Suprapubic skin (tissue), 4 donors: ENCODE data around the gene GET3. TPM values are rescaled to one million over a fixed set of nuclear protein-coding genes. Genes with fewer than 3 reads are reported as not detected.

Experiments
- DNase-seq, 2 donors: peaks; one replicate each; pipeline ENCODE4 v3.0.0-alpha.2; 2019; ENCODE audit warnings: low spot score in 2 of 2
- H3K27ac ChIP-seq: fragments of 200-600 bp; sonication (generic); one replicate; pipeline ENCODE4 v1.5.1; 2019
- H3K27me3 ChIP-seq: fragments of 200-600 bp; sonication (generic); one replicate; pipeline ENCODE4 v1.5.1; 2019
- H3K36me3 ChIP-seq: fragments of 200-600 bp; sonication (generic); one replicate; pipeline ENCODE4 v1.5.1; 2019
- H3K4me1 ChIP-seq: fragments of 200-600 bp; sonication (generic); one replicate; pipeline ENCODE4 v1.5.1; 2019
- H3K4me3 ChIP-seq: fragments of 200-600 bp; sonication (generic); one replicate; pipeline ENCODE4 v1.5.1; 2019; ENCODE audit warnings: mild to moderate bottlenecking
- H3K9me3 ChIP-seq: fragments of 200-600 bp; sonication (generic); one replicate; pipeline ENCODE4 v1.5.1; 2019
- EP300 ChIP-seq: sonication (generic); formaldehyde crosslinking; IDR thresholded peaks from one replicate; pipeline ENCODE4 v1.6.1; 2017; ENCODE audit warnings: antibody characterized with exemption
- POLR2A ChIP-seq, 2 donors: fragments of 450-650 bp; IDR thresholded peaks; one replicate each; pipeline ENCODE4 v1.6.1; 2017; ENCODE audit warnings: antibody characterized with exemption in 2 of 2, mild to moderate bottlenecking in 2 of 2, moderate library complexity in 2 of 2
- POLR2AphosphoS5 ChIP-seq, 3 donors: sonication (generic); formaldehyde crosslinking; IDR thresholded peaks; one replicate each; pipeline ENCODE4 v1.6.1; 2017; ENCODE audit warnings: antibody characterized with exemption in 3 of 3
- WGBS: methylation state at CpG from one replicate; pipeline ENCODE4 v1.1.5; 2018; 5-methylcytosine and 5-hydroxymethylcytosine counted together
- total RNA-seq, 4 donors: library from RNA; depleted of rRNA; stranded (reverse); fragments of >200 nt; gene quantifications; one replicate each; pipeline ENCODE4 v1.1.0, GENCODE V29; 2016
- TF ChIP-seq, protein P1 (sequence below), 2 donors: fragments of 200-600 bp in 1 of 2; fragments of 450-650 bp in 1 of 2; sonication (generic) in 1 of 2; IDR thresholded peaks; one replicate each; pipeline ENCODE4 v1.5.1; 2016 to 2019; ENCODE audit warnings: antibody characterized with exemption in 2 of 2, mild to moderate bottlenecking in 1 of 2, moderate library complexity in 1 of 2

Gene GET3
- total RNA-seq, 4 donors from 2014 or later, result 26.2 to 63.6 (median 56.9) TPM

GRCh38 chr19:12698138-12698537 lies 39.2 kb upstream of the GET3 start:
- Histone ChIP-seq H3K27ac (no peak overlapping the region), H3K4me1 (peaks cover 22% of the 10 kb centered on the region), H3K27me3 (no peaks in the 10 kb centered on the region), H3K4me3 (no peak overlapping the region), H3K36me3 (peaks cover 40% of the 10 kb centered on the region), H3K9me3 (no peaks in the 10 kb centered on the region)
- TF ChIP-seq, protein P1, sequence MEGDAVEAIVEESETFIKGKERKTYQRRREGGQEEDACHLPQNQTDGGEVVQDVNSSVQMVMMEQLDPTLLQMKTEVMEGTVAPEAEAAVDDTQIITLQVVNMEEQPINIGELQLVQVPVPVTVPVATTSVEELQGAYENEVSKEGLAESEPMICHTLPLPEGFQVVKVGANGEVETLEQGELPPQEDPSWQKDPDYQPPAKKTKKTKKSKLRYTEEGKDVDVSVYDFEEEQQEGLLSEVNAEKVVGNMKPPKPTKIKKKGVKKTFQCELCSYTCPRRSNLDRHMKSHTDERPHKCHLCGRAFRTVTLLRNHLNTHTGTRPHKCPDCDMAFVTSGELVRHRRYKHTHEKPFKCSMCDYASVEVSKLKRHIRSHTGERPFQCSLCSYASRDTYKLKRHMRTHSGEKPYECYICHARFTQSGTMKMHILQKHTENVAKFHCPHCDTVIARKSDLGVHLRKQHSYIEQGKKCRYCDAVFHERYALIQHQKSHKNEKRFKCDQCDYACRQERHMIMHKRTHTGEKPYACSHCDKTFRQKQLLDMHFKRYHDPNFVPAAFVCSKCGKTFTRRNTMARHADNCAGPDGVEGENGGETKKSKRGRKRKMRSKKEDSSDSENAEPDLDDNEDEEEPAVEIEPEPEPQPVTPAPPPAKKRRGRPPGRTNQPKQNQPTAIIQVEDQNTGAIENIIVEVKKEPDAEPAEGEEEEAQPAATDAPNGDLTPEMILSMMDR (IDR thresholded peaks at IDR 0.05), result no peak
- TF ChIP-seq POLR2A (IDR thresholded peaks at IDR 0.05), result no peak
- TF ChIP-seq POLR2AphosphoS5 (IDR thresholded peaks at IDR 0.05), result no peak
- TF ChIP-seq EP300, result no peak
- WGBS, result 83% methylated on average over 6 of the region's 6 CpGs
- DNase-seq, result no peak

DNA sequence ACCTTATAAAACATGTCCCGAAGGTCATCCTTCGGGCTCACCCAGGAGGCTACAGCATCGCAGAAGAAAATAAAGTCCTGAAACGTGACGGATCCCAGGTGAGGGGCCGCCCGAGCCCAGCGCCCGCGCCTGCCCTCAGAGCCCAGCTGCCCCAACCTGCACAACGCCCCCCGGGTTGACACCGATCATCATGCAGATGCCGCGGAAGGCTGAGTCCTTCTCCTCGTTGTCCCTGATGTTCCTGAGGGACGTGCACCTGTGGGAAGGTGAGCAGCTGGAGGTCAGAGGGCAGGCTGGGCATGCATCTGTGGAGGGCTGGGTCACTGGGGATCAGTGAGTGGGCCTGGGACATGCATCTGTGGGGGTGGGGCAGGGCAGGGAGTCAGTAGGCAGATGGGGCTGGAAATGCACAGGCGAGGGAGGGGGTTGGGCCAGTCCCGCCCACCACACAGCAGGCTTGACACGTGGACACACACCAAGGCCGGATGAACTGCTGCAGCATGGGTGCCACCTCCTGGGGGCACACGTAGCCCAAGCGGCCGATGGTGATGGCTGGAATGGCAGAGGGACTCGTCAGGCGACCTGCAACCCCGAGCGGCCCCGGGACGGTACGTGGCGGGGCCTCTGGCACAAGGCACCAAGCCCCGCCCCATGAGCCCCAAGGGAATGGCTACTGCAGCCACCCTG lies 35.6 kb upstream of the GET3 start:
- WGBS, result 84% methylated on average over 22 of the region's 33 CpGs
- Histone ChIP-seq H3K4me3 (no peak overlapping the region), H3K36me3 (peaks cover 76% of the 10 kb centered on the region), H3K4me1 (peaks cover 6% of the 10 kb centered on the region), H3K27ac (no peak overlapping the region), H3K27me3 (no peaks in the 10 kb centered on the region), H3K9me3 (no peaks in the 10 kb centered on the region)
- DNase-seq, result peak in 1 of 2 donors; percentile 61
- TF ChIP-seq, protein P1 (IDR thresholded peaks at IDR 0.05), result no peak
- TF ChIP-seq POLR2AphosphoS5 (IDR thresholded peaks at IDR 0.05), result no peak
- no peak for TF ChIP-seq EP300
- TF ChIP-seq POLR2A (IDR thresholded peaks at IDR 0.05), result no peak

GRCh38 chr19:12703046-12703445 lies 34.3 kb upstream of the GET3 start:
- Histone ChIP-seq H3K9me3 (no peaks in the 10 kb centered on the region), H3K4me1 (no peaks in the 10 kb centered on the region), H3K27ac (no peak overlapping the region), H3K36me3 (peaks cover 89% of the 10 kb centered on the region), H3K27me3 (no peaks in the 10 kb centered on the region), H3K4me3 (no peak overlapping the region)
- TF ChIP-seq POLR2AphosphoS5 (IDR thresholded peaks at IDR 0.05), result no peak
- TF ChIP-seq POLR2A (IDR thresholded peaks at IDR 0.05), result no peak
- TF ChIP-seq EP300, result no peak
- TF ChIP-seq, protein P1 (IDR thresholded peaks at IDR 0.05), result no peak
- WGBS, result 64% methylated on average over 9 of the region's 9 CpGs
- no peak for DNase-seq

DNA sequence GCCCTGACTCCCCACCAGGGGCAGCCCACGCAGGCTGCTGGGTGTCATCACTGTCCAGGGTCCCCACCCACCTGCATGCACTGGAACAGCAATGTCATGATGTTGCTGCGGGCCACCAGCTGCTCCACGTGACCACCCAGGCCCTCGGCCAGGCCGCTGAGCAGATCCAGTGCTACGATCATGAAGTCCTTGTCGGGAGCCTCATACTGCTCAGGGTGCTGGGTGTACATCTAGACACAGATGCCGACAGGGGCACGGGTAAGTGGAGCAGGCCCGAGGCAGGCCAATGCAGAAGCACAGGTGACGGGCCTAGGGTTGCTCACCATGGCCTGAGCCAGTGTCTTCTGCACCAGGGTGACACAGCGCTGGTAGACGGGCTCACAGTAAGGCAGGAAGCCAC lies 32.1 kb upstream of the GET3 start:
- TF ChIP-seq EP300, result no peak
- TF ChIP-seq POLR2A (IDR thresholded peaks at IDR 0.05), result no peak
- no peak for TF ChIP-seq POLR2AphosphoS5 (IDR thresholded peaks at IDR 0.05)
- TF ChIP-seq, protein P1 (IDR thresholded peaks at IDR 0.05), result no peak
- Histone ChIP-seq H3K9me3 (no peaks in the 10 kb centered on the region), H3K36me3 (peaks cover 99% of the 10 kb centered on the region), H3K27ac (no peak overlapping the region), H3K4me1 (no peaks in the 10 kb centered on the region), H3K27me3 (no peaks in the 10 kb centered on the region), H3K4me3 (no peak overlapping the region)
- DNase-seq, result no peak
- WGBS, result 97% methylated on average over 12 of the region's 13 CpGs

- Histone ChIP-seq H3K9me3 (no peaks in the 10 kb centered on the region), H3K27me3 (no peaks in the 10 kb centered on the region), H3K4me1 (no peaks in the 10 kb centered on the region), H3K36me3 (peaks cover 99% of the 10 kb centered on the region), H3K4me3 (no peak overlapping the region), H3K27ac (no peak overlapping the region)
- DNase-seq, result no peak
- WGBS, result 92% methylated on average over 17 of the region's 29 CpGs
- TF ChIP-seq, protein P1 (IDR thresholded peaks at IDR 0.05), result no peak
- TF ChIP-seq POLR2AphosphoS5 (IDR thresholded peaks at IDR 0.05) (no peak), EP300 (no peak), POLR2A (IDR thresholded peaks at IDR 0.05) (no peak)
These were observed 31.5 kb upstream of the GET3 start for GRCh38 chr19:12705654-12706331.
